GM21576 (cell line): ENCODE measurements around the gene TRIM31.

Experiments
- ATAC-seq: cut with Tn5 transposase; IDR thresholded peaks from one replicate; pipeline ENCODE4 v1.9.1; 2021; ENCODE audit warnings: mild to moderate bottlenecking, moderate library complexity; ENCODE audit not compliant: unreplicated experiment

TRIM31 gene

GRCh38 chr6:30087876-30088275 is 25.0 kb downstream of the TRIM31 start:
- no peak for ATAC-seq

GRCh38 chr6:30077218-30077617 is 35.7 kb downstream of the TRIM31 start:
- ATAC-seq = no peak

DNA sequence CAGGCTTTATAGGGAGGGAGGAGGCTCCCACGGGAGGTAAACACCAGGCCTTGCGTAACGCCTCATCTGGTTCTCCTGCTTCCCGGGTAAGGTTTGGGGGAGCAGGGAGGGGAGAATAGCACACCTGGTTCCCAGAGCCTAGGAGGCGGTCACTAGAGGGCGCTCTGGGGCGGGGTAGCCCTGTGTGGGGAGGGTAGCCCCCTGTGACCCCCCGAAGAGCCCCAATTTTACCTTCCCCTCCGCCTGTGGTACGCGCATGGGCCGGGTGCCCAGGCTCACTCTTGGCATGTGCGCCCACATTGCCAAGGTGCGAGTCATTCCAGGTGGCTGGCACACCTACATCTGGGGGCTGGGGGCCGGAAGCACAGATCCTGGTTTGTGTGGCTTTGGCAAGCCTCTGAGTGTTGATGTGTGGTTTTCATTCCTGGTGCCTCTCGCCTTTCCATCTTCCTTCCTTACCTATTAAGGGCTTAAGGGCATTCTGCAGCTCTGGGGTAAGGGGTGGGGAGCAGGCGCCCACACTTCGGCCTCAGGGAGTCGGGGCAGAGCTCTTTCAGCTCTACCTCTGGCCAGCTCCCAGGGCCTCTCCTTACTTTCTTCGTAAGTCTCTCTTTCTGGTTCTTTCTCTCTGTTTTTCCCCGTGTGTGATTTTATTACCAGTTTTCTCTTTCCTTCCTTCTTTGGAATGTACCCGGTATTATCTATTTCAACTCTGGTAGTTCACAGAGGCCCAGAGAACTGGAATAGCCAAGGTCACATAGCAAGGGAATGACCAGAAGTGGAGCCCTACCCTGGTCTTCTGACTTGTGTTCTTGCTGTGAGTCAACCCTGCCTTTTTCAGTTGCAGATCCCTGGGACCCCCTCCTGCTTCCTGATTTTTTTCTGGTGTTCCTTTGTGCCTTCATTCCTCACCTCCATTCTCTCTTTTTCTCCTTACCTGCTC is 36.8 kb downstream of the TRIM31 start:
- no peak for ATAC-seq

GRCh38 chr6:30075094-30075789 is 37.6 kb downstream of the TRIM31 start, which contains the start of gene RNF39:
TSS of gene RNF39 (minus strand) at chr6:30075769. CDS start at chr6:30075585, 184 bp downstream.
- no peak for ATAC-seq

DNA sequence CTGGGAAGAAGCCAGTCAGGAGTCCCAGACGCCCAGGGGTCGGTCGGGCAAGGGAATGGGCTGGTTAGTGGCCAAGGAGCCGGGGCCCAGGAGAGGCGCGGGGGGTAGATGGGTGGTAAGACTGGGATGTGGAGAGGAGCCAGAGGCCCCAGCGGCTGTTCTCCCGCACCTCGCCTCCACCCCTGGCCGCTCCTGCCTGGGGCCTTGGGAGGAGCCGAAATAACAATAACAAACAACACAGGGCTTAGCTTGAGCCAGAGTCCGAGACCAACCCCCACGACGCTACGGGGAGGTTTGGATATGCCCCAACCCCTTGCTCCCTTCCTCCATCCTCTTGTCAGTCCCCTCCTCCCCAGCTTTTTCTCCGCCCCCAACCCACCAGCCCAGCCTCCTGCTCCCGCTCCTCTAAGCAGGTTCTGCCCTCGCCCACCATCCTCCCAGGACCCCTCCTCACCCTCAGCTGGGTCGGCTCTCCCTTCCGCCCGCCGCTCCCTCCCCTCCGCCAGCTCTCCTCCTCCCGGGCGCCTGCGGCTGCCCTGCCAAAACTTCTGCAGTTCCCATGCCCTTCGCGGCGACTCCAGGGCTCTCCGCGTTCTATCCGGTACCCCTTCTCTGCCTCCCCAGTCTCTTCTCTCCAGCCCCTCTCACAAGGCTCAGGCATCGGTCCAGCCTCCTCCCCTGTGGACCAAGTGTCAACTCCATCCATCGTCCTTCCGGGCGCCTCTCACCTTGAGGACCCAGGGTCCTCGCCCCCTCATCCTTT is 38.4 kb downstream of the TRIM31 start:
- ATAC-seq = no peak

DNA sequence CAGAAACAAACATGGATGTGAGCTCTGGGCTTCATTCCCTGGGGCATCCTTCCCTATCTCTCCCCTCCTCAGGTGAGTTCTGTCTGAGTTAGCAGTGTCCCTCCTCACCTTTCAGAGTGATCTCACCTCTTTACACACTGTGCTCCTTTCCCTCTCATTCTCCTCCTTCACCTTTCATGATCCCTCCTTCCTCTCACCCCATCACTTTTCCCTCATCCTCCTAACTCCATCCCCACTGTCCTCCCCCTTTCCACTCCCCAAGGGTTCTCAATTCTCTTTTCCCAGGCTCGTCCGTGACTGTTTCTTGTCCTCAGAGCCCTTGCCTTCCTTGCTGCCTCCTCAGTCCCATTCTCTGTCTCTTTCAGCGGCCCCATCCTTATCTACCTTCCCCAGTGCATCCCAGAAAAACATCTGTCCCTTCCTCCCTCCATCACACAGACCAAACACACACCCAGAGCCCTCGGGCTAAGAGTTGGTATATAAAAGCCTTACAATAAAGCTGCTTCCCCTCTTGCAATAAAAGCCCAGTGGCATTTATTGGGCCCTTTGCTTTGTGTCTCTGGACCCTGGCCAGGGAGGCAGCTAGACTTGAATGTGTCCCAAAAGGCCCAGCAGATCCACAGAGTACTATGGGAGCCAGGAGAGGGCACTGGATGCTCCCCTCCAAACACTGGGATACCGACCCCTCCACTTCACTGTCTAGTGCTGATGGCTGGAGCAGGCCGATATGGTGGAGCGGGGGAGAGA is 39.2 kb downstream of the TRIM31 start:
- no peak for ATAC-seq

DNA sequence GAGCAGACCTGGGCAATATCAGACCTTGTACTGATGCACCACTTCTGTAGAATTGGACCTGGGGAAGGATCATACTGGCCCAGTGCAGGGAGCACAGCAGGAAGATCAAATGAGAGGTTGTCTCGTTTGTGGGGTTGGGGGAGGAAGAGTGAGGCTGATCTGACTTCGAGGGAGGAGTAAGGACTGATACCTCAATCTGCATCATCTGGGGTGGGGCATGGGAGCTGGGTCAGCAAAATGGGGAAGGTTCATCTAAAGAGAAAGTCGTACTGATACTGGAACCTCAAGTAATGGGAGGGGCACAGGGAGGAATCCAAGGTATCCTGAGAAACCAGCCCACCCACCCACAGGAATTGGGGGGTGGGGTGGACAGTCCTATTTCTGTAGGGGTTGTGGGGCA is 41.0 kb downstream of the TRIM31 start:
- no peak for ATAC-seq

DNA sequence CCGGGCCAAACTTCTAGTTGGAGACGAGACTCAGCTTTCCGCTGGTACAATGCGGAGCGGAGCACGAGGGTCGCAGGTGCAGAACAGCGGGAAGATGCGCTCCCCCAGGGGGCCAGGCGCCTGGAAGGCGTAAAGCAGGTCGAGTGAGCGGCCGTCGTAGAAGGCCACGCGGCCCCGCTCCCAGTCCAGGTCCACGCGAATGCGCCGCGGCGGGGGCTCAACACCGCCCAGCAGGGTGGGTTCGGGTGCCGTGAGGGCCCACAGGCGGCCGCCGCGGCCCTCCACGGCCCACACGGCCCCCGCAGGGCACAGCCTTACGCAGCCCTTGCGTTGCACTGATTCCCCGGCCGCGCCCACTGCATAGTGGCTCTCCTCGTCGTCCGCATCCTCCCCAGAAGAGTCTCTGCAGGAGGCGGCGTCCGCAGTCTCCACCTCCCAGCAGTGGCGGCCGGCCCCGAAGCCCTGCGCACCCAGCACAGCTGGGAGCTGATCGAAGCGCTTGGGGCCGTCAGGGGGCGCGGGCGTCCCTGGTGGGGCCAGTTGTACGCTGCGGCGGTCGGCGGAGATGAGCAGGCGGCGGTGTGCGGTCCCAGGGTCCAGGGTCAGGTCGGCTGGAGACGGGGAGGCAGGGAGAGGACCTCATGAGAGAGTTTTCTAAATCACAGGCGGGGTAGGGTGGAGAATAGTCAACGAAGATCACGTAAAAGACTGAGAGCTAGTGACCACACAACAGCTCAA is 41.6 kb downstream of the TRIM31 start:
- no peak for ATAC-seq

DNA sequence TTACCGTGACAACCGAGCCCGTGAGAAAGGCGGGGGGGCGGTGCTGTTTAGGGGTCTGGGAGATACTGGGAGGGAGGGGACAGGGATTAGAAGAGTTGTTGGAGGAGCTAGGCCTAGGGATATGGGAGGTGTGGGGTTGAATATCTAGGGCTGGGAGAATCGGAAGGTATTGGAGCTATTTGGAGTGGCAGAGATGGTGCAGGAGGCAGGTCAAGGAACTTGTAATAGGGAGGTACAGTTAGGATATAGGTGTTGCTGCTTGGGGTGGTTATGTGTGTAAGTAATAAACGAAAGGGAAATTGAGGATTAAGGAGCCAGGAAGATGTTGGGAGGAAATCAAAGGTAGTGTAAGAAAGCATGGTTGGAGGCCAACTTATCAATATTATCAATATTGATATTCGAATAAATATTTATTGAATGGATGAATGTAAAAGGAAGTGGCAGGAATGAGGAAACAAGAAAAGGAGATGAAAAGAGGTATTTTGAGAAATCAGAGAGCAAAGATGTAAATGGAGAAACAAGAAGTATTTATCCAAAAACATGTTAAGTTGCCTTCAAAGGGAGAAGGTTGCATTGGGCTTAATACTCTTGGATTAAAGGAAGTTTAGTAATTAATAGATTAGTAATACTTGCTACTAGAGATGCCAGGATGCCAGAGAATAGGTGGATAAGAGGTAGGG is 45.3 kb downstream of the TRIM31 start:
- no peak for ATAC-seq

DNA sequence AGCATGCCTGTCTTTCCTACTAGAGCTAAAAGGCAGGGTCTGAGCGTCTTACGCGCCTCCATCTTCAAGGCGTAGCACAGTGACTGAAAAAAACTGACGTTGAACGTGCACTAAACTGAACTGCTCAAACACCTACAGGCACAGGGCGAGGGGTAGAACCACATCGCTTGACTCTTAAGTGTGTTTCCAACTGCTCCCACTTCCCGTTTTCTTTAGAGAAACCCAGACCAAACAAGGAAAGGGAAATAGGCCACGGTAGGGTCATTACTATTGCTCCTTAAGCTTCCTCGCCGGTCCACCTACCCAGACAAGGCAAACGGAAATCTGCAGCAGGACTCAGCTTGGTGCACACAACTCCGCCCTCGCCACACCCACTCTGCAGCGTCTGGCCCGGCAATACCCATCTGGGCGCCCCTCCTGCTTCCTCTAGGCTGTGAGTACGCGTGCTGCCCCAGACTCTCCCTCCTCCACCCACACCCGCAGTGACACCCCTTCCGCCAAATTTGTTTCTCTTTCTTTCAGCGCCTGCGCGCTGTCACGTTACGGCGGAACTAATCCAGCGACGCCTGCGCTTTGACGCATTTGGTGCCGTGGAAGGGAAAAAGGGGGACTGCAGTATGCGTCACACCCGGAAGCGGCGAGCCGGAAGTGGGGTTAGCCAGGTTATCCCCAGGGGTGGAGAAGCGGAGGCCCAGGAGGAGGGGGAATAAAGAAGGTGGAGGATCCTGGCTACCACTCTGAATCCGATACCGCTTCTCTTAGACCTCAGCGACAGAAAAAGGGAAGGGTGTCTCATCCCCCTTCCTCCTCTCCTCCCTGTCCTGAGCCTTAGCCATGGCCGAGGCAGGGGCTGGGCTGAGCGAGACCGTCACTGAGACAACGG is 46.1 kb downstream of the TRIM31 start, which contains the start of gene PPP1R11:
PPP1R11 (plus strand) TSS at position 622 of the 883 bp plus-strand sequence; CDS start at position 835, 213 bp downstream.
- ATAC-seq = peak; percentile 96

DNA sequence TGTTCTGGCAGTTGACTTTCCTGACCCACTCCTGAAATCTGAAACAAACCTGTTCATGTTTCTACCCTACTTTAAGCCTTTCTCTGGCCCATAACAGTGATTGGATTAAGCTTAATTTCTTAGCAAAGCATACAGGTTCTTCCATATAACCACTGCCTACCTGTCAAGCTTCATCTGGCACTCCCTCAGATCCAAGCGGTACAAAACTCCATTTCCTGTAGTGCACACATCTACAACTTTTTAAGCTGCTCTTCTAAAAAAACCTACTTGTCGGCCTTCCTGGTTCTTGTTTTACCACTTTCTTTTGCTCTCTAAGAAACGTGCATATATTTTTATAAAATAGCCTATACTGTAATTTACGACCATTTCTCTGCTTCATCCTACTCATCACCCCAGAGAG is 46.8 kb downstream of the TRIM31 start:
- ATAC-seq = no peak

GRCh38 chr6:30063315-30063714 is 49.6 kb downstream of the TRIM31 start:
- no peak for ATAC-seq

GRCh38 chr6:30062471-30063178 is 50.3 kb downstream of the TRIM31 start:
- no peak for ATAC-seq

GRCh38 chr6:30061858-30062458 is 50.9 kb downstream of the TRIM31 start:
- ATAC-seq = no peak

- peak; percentile 91 for ATAC-seq
These were observed 51.6 kb downstream of the TRIM31 start, which contains the start of gene POLR1H for GRCh38 chr6:30061092-30061857. TSS of gene POLR1H (plus strand) at chr6:30061265. CDS start at chr6:30061525, 260 bp downstream.

GRCh38 chr6:30060606-30061091 is 52.2 kb downstream of the TRIM31 start:
- peak; percentile 17 for ATAC-seq
